PC-3 (cell line): ENCODE measurements around the gene AP1M1. TPM values are rescaled to one million over a fixed set of nuclear protein-coding genes. Genes with fewer than 3 reads are reported as not detected.

Experiments
- ATAC-seq: fragments of 200-7000 bp; cut with Tn5 transposase; 2 replicates; pipeline ENCODE4 v1.9.1; 2020; ENCODE audit warnings: mild to moderate bottlenecking, moderate library complexity
- BruUV-seq: library from RNA; stranded (reverse); fragments of 400-500 nt; replicated peaks from 2 replicates; lab custom pipeline; 2021; lab: Mats Ljungman, UMichigan
- CTCF ChIA-PET: fragments of 300-600 bp; sonication (Branson Sonifier 250); formaldehyde crosslinking; loops from one replicate; lab custom pipeline; 2022; ENCODE audit warnings: antibody characterized with exemption; lab: Charles Lee
- POLR2A ChIA-PET: fragments of 300-600 bp; sonication (Branson Sonifier 250); formaldehyde crosslinking; loops from one replicate; lab custom pipeline; 2022; ENCODE audit warnings: antibody characterized with exemption; ENCODE audit not compliant: unreplicated experiment; lab: Charles Lee
- DNase-seq: peaks from one replicate; pipeline ENCODE4 v3.0.0-alpha.2; 2015
- H2AFZ ChIP-seq: fragments of 300-600 bp; sonication (generic); 2 replicates; pipeline ENCODE4 v1.6.0; 2016; ENCODE audit warnings: antibody characterized with exemption, low read length
- H3F3A ChIP-seq: fragments of 300-600 bp; sonication (generic); one replicate; pipeline ENCODE4 v1.6.0; 2017; ENCODE audit warnings: antibody characterized with exemption, low read length, control low read depth, mild to moderate bottlenecking; ENCODE audit not compliant: unreplicated experiment
- H3K27ac ChIP-seq: fragments of 300-600 bp; sonication (generic); 2 replicates; pipeline ENCODE4 v1.5.1; 2016; ENCODE audit warnings: mild to moderate bottlenecking, low read length
- H3K27me3 ChIP-seq: fragments of 300-600 bp; sonication (generic); 2 replicates; pipeline ENCODE4 v1.6.1; 2016; ENCODE audit warnings: low read length, mixed read lengths
- H3K36me3 ChIP-seq: fragments of 300-600 bp; sonication (generic); 2 replicates; pipeline ENCODE4 v1.6.1; 2016; ENCODE audit warnings: low read depth, mixed run types, low read length, mixed read lengths
- H3K4me1 ChIP-seq: fragments of 300-600 bp; sonication (generic); 2 replicates; pipeline ENCODE4 v1.5.1; 2016; ENCODE audit warnings: low read length; ENCODE audit not compliant: insufficient read depth
- H3K4me2 ChIP-seq: fragments of 300-600 bp; sonication (generic); 2 replicates; pipeline ENCODE4 v1.6.0; 2016; ENCODE audit warnings: low read length
- H3K4me3 ChIP-seq: fragments of 300-600 bp; sonication (generic); 2 replicates; pipeline ENCODE4 v1.5.1; 2016; ENCODE audit warnings: mild to moderate bottlenecking, low read length, mixed read lengths
- H3K79me2 ChIP-seq: fragments of 300-600 bp; sonication (generic); 2 replicates; pipeline ENCODE4 v1.6.1; 2017; ENCODE audit warnings: low read length, mixed read lengths
- H3K9ac ChIP-seq: fragments of 300-600 bp; sonication (generic); 2 replicates; pipeline ENCODE4 v1.6.0; 2016; ENCODE audit warnings: mild to moderate bottlenecking, low read length
- H3K9me2 ChIP-seq: fragments of 300-600 bp; sonication (generic); replicated peaks from 2 replicates; pipeline ENCODE4 v1.6.1; 2016; ENCODE audit warnings: mixed run types, low read length, mixed read lengths
- H3K9me3 ChIP-seq: fragments of 300-600 bp; sonication (generic); 2 replicates; pipeline ENCODE4 v1.6.1; 2016; ENCODE audit warnings: low read length, mixed read lengths
- H4K20me1 ChIP-seq: fragments of 300-600 bp; sonication (generic); 2 replicates; pipeline ENCODE4 v1.6.1; 2016; ENCODE audit warnings: low read length, mixed read lengths
- EZH2 ChIP-seq: fragments of 300-600 bp; sonication (generic); IDR thresholded peaks from one replicate; pipeline ENCODE4 v1.6.1; 2017; ENCODE audit warnings: antibody characterized with exemption, mild to moderate bottlenecking, low read length; ENCODE audit not compliant: unreplicated experiment
- EZH2phosphoT487 ChIP-seq: fragments of 300-600 bp; sonication (generic); IDR thresholded peaks from 2 replicates; pipeline ENCODE4 v1.6.1; 2018; ENCODE audit warnings: mild to moderate bottlenecking, antibody characterized with exemption, low read length, borderline replicate concordance
- intact Hi-C: fragments of 100-400 bp; cut with micrococcal nuclease; formaldehyde crosslinking; loops from 2 replicates; pipeline ENCODE4 v1.9.0; 2023
- total RNA-seq: library from RNA; depleted of rRNA; stranded (reverse); fragments of >200 nt; gene quantifications from 2 replicates; pipeline ENCODE4 v1.2.3, GENCODE V29; 2014
- TF ChIP-seq, protein P1 (sequence below): fragments of 300-600 bp; sonication (generic); conservative IDR thresholded peaks from 2 replicates; pipeline ENCODE4 v1.5.1; 2017; ENCODE audit warnings: antibody characterized with exemption, low read depth, mild to moderate bottlenecking, low read length

The AP1M1 gene
- total RNA-seq, 1 experiment from 2014 or later: 104 TPM

DNA sequence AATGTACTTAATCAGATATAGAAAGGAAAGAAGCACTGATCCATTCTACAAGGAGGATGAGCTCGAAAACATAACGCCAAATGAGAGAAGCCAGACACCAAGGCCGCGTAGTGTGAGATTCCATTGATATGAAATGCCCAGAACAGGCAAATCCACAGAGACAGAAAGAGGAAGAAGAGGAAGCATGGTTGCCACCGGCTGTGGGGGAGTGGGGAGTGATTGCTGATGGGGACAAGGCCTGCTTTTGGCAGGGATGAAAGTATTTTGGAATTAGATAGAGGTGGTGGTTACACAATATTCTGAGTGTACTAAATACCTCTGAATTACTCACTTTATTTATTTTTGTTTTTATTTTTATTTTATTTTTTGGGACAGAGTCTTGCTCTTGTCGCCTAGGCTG is 76.7 kb downstream of the AP1M1 start:
- no peak overlapping the region for H3K4me2 ChIP-seq
- no peak overlapping the region for H2AFZ ChIP-seq
- no peaks in the 10 kb centered on the region for H4K20me1 ChIP-seq
- intact Hi-C loops: no loop called here
- ATAC-seq: no peak
- peaks cover 6% of the 10 kb centered on the region for H3K4me1 ChIP-seq
- H3K36me3 ChIP-seq: no peaks in the 10 kb centered on the region
- BruUV-seq: no TSS peak
- no peaks in the 10 kb centered on the region for H3F3A ChIP-seq
- H3K9me2 ChIP-seq: no peaks in the 10 kb centered on the region
- no peak overlapping the region for H3K27ac ChIP-seq
- H3K79me2 ChIP-seq: no peaks in the 10 kb centered on the region
- H3K9me3 ChIP-seq: no peaks in the 10 kb centered on the region
- no peak overlapping the region for H3K9ac ChIP-seq
- no peak for DNase-seq
- no peaks in the 10 kb centered on the region for H3K27me3 ChIP-seq
- POLR2A ChIA-PET: no interaction called here
- CTCF ChIA-PET: no interaction called here
- TF ChIP-seq EZH2phosphoT487 (no peak), EZH2 (no peak)
- TF ChIP-seq, protein P1, sequence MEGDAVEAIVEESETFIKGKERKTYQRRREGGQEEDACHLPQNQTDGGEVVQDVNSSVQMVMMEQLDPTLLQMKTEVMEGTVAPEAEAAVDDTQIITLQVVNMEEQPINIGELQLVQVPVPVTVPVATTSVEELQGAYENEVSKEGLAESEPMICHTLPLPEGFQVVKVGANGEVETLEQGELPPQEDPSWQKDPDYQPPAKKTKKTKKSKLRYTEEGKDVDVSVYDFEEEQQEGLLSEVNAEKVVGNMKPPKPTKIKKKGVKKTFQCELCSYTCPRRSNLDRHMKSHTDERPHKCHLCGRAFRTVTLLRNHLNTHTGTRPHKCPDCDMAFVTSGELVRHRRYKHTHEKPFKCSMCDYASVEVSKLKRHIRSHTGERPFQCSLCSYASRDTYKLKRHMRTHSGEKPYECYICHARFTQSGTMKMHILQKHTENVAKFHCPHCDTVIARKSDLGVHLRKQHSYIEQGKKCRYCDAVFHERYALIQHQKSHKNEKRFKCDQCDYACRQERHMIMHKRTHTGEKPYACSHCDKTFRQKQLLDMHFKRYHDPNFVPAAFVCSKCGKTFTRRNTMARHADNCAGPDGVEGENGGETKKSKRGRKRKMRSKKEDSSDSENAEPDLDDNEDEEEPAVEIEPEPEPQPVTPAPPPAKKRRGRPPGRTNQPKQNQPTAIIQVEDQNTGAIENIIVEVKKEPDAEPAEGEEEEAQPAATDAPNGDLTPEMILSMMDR: no peak
- H3K4me3 ChIP-seq: no peak overlapping the region

DNA sequence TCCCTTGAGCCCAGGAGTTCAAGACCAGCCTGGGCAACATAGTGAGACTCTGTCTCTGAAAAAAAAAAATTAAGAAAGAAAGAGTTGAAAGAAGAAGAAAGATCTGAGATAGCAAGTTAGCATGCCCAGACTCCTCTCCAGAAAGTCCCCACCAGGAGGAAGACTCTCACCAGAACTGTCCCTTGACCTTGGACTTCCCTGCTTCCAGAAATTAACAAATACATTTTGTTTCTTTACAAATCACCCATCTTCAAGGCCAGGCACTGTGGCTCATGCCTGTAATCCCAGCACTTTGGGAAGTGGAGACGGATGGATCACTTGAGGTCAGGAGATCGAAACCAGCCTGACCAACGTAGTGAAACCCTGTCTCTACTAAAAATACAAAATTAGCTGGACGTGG is 82.6 kb downstream of the AP1M1 start:
- H3K4me3 ChIP-seq: no peak overlapping the region
- no peaks in the 10 kb centered on the region for H3K79me2 ChIP-seq
- H3K4me2 ChIP-seq: no peak overlapping the region
- no peak overlapping the region for H2AFZ ChIP-seq
- no peak for ATAC-seq
- BruUV-seq: no TSS peak
- POLR2A ChIA-PET: no interaction called here
- H3K9ac ChIP-seq: no peak overlapping the region
- H3K9me3 ChIP-seq: no peaks in the 10 kb centered on the region
- no peaks in the 10 kb centered on the region for H4K20me1 ChIP-seq
- DNase-seq: no peak
- intact Hi-C loops: no loop called here
- no peaks in the 10 kb centered on the region for H3F3A ChIP-seq
- H3K27ac ChIP-seq: no peak overlapping the region
- TF ChIP-seq EZH2phosphoT487: no peak
- TF ChIP-seq, protein P1: no peak
- no peak for TF ChIP-seq EZH2
- H3K27me3 ChIP-seq: no peaks in the 10 kb centered on the region
- CTCF ChIA-PET: no interaction called here
- H3K4me1 ChIP-seq: peaks cover 11% of the 10 kb centered on the region
- no peaks in the 10 kb centered on the region for H3K36me3 ChIP-seq
- H3K9me2 ChIP-seq: no peaks in the 10 kb centered on the region

DNA sequence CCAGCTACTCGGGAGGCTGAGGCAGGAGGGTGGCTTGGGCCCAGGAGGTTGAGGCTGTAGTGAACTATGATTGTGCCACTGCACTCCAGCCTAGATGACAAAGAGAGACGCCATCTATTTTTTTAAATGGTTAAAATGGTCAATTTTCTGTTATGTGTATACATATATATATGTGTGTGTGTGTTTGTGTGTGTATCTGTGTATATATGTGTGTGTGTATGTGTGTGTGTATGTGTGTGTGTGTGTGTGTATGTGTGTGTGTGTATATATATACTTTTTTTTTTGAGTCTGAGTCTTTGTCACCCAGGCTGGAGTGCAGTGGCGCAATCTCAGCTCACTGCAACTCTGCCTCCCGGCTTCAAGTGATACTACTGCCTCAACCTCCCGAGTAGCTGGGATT is 84.0 kb downstream of the AP1M1 start:
- BruUV-seq: no TSS peak
- no peak for ATAC-seq

More for the DNA sequence above, 84.0 kb downstream of the AP1M1 start:
- H3F3A ChIP-seq: no peaks in the 10 kb centered on the region
- no peak overlapping the region for H3K4me3 ChIP-seq
- H3K9me3 ChIP-seq: no peaks in the 10 kb centered on the region
- intact Hi-C loops: no loop called here
- ChIA-PET POLR2A (no interaction called here), CTCF (no interaction called here)
- H4K20me1 ChIP-seq: no peaks in the 10 kb centered on the region
- DNase-seq: no peak
- H2AFZ ChIP-seq: no peak overlapping the region
- TF ChIP-seq EZH2phosphoT487 (no peak), EZH2 (no peak)
- TF ChIP-seq, protein P1: no peak
- H3K4me2 ChIP-seq: no peak overlapping the region
- no peaks in the 10 kb centered on the region for H3K9me2 ChIP-seq
- H3K4me1 ChIP-seq: peaks cover 18% of the 10 kb centered on the region
- H3K36me3 ChIP-seq: no peaks in the 10 kb centered on the region
- no peaks in the 10 kb centered on the region for H3K79me2 ChIP-seq
- no peak overlapping the region for H3K27ac ChIP-seq
- no peak overlapping the region for H3K9ac ChIP-seq
- H3K27me3 ChIP-seq: no peaks in the 10 kb centered on the region
